Gastroesophageal sphincter (tissue), 3 donors: ENCODE data around the gene BANK1.

Experiments used
- POLR2A ChIP-seq, 2 donors: fragments of 450-650 bp; IDR thresholded peaks; one replicate each; pipeline ENCODE4 v1.6.1; 2017; ENCODE audit warnings: antibody characterized with exemption in 2 of 2, mild to moderate bottlenecking in 2 of 2, moderate library complexity in 1 of 2
- POLR2AphosphoS5 ChIP-seq: sonication (generic); formaldehyde crosslinking; IDR thresholded peaks from one replicate; pipeline ENCODE4 v1.6.1; 2017; ENCODE audit warnings: antibody characterized with exemption
- TF ChIP-seq, protein P1 (sequence below), 4 experiments: fragments of 200-600 bp in 2 of 4; fragments of 450-650 bp in 2 of 4; sonication (generic) in 1 of 4; IDR thresholded peaks; one replicate each; pipeline ENCODE4 v1.5.1; 2017 to 2019; ENCODE audit warnings: antibody characterized with exemption in 4 of 4, mild to moderate bottlenecking in 2 of 4, moderate library complexity in 2 of 4

DNA sequence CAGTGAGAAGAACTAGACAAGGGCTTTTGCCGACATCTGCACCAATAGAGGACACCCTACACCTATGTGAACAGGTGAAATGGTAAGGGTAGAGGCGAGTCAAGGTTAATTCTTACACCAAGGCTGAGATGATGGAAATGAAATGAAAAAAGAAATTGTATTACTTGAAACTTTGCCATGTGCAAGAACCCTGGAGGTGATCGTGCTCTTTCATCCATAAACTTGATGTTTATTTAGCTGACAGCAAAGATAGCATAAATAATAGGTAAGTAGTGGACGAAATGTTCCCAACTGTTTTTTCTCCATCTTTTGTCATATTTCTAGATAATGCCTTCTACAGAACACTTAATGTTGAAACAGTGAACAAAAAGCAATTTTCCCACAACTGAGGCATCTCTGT, 162.5 kb downstream of the BANK1 start:
- TF ChIP-seq, protein P1, sequence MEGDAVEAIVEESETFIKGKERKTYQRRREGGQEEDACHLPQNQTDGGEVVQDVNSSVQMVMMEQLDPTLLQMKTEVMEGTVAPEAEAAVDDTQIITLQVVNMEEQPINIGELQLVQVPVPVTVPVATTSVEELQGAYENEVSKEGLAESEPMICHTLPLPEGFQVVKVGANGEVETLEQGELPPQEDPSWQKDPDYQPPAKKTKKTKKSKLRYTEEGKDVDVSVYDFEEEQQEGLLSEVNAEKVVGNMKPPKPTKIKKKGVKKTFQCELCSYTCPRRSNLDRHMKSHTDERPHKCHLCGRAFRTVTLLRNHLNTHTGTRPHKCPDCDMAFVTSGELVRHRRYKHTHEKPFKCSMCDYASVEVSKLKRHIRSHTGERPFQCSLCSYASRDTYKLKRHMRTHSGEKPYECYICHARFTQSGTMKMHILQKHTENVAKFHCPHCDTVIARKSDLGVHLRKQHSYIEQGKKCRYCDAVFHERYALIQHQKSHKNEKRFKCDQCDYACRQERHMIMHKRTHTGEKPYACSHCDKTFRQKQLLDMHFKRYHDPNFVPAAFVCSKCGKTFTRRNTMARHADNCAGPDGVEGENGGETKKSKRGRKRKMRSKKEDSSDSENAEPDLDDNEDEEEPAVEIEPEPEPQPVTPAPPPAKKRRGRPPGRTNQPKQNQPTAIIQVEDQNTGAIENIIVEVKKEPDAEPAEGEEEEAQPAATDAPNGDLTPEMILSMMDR (IDR thresholded peaks at IDR 0.05): no peak
- no peak for TF ChIP-seq POLR2AphosphoS5
- TF ChIP-seq POLR2A (IDR thresholded peaks at IDR 0.05): no peak
